Measurements from ENCODE around the gene BEND3.
A peak's percentile ranks its signal among the peaks of the same experiment; 100 is the strongest.

The BEND3 gene

GRCh38 chr6:107080036-107080435, 35.3 kb downstream of the BEND3 start:
- FAIRE-seq, result no peak

DNA sequence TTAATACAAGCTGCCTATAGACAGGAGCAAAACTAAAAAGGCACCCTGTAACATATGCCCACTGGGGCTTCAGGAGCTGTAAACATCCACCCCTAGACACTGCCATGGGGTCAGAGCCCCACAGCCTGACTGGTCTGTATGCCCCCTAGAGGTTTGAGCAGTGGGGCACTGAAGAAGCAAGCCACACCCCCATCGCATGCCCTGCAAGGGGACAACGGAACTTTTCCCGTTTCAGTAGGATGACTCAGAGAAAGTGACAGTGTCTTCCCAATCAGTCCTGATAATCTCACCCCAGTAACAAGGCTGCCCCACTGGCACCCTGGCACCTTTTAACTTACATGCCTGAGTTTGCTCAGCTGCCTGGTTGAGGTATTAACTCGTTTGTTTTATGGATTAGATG, 35.9 kb downstream of the BEND3 start:
- FAIRE-seq, result no peak

DNA sequence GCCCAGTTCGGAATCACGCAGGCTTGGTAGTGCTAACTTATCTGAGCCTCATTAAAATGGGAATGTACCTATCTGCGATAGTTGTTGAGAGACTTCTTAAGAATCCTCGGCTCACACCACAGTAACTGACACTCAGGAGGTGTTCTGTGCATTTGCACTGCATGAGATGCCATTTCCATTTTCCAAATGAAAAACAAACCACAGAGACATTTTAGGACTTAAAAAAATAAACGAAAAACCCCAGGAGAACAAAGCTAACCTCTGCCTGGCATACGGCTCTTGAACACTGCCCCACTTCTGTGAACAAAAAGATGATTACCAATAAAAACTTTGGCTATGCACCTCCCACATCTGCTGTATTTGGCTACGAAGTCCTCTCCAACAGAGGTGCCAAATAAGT, 37.6 kb downstream of the BEND3 start:
- no peak for FAIRE-seq

GRCh38 chr6:107075951-107076381, 39.3 kb downstream of the BEND3 start:
- peak; percentile 80 for FAIRE-seq

- FAIRE-seq, result no peak
Observed at GRCh38 chr6:107070686-107071085, 44.6 kb downstream of the BEND3 start.

GRCh38 chr6:107069631-107070548, 45.4 kb downstream of the BEND3 start:
- FAIRE-seq, result no peak

- FAIRE-seq, result no peak
Observed at GRCh38 chr6:107068691-107069630, 46.4 kb downstream of the BEND3 start.

DNA sequence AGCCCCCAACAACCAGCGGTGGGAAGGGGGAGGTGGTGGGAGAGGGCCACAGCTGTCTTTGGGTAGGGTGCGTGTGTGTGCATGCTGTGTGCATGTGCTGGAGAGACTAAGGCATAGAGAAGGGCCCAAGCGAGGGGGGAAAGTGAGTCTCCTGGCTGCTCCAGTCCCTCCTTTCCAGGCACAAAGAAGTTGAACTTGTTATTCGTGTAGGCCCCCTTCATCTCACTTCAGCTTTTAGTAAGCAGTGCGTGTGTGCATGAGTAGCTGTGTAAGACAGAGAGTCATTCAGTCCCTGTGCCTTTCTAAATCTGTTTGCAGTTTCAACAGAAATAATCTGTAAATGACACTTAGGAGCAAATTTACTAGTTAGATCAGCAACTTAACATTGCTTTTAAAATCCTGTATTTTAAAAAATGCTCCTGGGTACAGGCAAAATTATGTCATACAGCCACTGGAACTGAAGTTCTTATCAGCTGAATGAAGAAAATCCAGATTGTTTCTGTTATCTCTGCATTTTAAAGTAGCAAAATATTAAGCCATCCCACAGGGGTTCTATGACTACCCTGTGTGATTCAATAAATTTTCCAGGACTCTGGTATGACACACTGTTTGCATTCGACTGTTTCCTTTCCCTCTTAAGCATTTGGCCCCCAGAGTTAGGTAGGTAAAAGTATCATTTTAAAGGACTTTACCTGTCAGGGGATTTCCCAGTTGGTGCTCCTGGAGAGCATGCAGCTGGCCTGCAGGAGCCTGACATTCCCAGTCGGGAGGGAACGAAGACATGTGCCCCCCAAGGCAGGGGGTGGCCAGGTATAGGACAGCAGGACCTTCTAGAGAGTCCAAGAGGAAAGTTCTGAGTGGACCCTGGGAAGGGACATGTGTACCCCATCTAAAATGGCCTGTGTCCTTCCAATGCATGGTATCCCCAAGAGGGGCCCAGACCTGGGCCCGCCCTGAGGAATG, 48.3 kb downstream of the BEND3 start:
- no peak for FAIRE-seq

GRCh38 chr6:107064579-107065065, 50.7 kb downstream of the BEND3 start:
- no peak for FAIRE-seq

- FAIRE-seq, result no peak
Observed at GRCh38 chr6:107062691-107063090, 52.6 kb downstream of the BEND3 start.

- FAIRE-seq, result no peak
Observed at GRCh38 chr6:107061125-107062020, 53.9 kb downstream of the BEND3 start.

DNA sequence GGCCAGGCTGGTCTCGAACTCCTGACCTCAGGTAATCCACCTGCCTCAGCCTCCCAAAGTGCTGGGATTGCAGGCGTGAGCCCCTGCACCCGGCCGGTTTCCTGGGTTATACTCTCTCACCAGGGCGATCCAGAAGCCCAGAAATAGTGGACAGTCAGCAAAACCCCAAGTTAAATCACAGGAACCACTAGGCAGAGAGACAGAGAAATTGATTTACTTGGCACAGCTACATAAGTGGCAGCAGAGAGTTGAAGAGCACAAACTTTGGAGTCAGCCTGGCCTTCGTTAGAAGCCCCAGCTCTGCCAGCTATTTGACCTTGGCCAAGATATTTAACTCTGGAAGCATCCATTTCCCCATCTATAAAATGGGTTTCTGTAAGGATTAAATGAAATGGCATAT, 54.6 kb downstream of the BEND3 start:
- no peak for FAIRE-seq

- no peak for FAIRE-seq
Observed at GRCh38 chr6:107059606-107060005, 55.7 kb downstream of the BEND3 start.

DNA sequence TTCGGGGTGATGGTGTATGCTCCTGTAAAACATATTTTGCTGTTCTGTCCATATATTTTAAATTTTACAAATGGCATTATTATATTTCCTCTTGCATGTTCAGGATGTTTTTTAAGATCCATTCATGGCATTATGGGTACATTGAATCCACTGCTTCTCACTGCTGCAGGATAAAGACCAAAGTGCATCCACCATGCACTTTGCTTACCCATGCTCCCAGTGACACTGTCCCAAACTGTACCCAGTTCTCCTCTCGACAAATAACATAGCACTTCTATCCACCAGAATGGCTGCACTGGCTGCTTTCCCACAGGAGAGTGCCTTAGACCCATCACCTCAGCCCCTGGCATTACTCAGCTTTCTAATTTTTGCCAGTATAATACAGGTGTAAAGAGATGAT, 57.6 kb downstream of the BEND3 start:
- no peak for FAIRE-seq

DNA sequence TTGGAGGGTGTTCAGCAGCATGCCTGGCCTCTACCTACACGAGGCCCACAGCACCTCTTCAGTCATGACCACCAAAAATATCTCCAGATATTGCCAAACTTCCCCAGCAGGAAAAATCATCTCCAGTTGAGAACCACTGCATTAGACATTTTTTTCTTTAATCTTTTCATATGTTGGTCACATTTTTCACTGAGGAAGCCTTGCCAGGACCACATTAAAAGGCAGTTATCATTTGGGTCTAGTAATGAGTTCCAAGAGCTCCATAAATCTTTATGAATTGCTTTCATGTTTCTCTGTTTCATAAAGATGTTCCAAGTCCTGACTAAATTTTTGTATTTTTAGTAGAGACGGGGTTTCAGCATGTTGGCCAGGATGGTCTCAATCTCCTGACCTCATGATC, 58.5 kb downstream of the BEND3 start:
- FAIRE-seq, result no peak

DNA sequence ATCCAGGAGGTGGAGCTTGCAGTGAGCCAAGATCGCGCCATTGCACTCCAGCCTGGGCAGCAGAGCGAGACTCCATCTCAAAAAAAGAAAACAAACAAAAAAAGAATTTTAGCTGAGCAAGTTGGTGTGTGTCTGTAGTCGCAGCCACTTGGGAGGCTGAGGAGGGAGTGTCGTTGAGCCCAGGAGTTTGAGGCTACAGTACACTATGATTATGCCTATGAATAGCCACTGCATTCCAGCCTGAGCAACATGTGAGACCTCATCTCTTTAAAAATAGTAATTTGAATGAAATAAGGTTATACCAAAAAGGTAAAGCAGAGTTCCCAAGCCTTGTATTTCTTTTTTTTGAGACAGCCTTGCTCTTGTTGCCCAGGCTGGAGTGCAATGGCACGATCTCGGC, 67.5 kb downstream of the BEND3 start:
- no peak for FAIRE-seq

GRCh38 chr6:107045826-107046675, 69.3 kb downstream of the BEND3 start:
- no peak for FAIRE-seq

DNA sequence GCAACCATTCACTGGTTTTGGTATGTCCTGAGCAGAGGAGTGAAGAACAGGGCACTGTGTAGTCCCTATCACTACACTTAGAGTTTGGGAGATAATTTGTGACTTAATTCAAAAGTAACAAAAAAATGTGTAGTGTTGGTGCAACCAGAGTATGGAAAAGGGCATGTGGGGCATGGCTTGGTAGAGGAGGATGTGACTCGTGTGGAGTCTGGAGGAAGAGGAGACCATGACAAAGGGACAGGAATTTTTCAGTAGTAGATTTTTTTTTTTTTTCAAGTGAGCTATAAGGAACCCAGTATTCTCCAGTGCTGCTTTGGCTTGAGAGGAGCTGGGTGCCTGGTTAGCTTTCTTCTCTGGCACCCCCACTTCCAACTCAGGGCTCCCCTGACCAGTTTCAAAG, 82.2 kb downstream of the BEND3 start:
- no peak for FAIRE-seq

GRCh38 chr6:107032051-107032450, 83.3 kb downstream of the BEND3 start:
- no peak for FAIRE-seq

GRCh38 chr6:107030151-107030550, 85.2 kb downstream of the BEND3 start:
- no peak for FAIRE-seq

Data from A204.1 (cell line).